Gastrocnemius medialis (tissue), 4 donors: Measurements from ENCODE around the gene IFIT1.

Experiments used
- POLR2A ChIP-seq, 2 donors: fragments of 450-650 bp; IDR thresholded peaks; one replicate each; pipeline ENCODE4 v1.6.1; 2017; ENCODE audit warnings: antibody characterized with exemption in 2 of 2, mild to moderate bottlenecking in 2 of 2, moderate library complexity in 2 of 2
- TF ChIP-seq, protein P1 (sequence below), 5 experiments: fragments of 450-650 bp in 3 of 5; fragments of 200-600 bp in 2 of 5; sonication (generic) in 2 of 5; IDR thresholded peaks in 4 of 5; conservative IDR thresholded peaks in 1 of 5; 1 replicate in 4 of 5; 2 replicates in 1 of 5; pipeline ENCODE4 v1.5.1; 2016 to 2019; ENCODE audit warnings: antibody characterized with exemption in 5 of 5, mild to moderate bottlenecking in 3 of 5, moderate library complexity in 3 of 5

DNA sequence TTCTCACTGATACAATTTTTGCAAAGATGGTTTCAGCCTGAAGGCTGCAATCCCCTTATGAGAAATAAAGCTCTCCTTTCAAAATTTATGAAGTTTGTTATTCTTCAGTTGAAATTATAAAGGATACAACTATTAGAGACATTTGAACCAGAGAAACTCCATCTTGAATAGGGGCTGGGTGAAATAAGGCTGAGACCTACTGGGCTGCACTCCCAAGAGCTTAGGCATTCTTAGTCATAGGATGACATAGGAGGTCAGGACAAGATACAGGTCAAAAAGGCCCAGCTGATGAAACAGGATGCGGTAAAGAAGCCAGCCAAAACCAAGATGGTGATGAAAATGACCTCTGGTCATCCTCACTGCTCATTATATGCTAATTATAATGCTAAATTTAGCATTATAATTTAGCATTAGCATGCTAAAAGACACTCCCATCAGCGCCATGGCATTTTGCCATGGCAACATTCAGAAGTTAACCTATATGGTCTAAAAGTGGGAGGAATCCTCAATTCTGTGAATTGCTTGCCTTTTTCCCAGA is 37.0 kb upstream of the IFIT1 start:
- TF ChIP-seq, protein P1, sequence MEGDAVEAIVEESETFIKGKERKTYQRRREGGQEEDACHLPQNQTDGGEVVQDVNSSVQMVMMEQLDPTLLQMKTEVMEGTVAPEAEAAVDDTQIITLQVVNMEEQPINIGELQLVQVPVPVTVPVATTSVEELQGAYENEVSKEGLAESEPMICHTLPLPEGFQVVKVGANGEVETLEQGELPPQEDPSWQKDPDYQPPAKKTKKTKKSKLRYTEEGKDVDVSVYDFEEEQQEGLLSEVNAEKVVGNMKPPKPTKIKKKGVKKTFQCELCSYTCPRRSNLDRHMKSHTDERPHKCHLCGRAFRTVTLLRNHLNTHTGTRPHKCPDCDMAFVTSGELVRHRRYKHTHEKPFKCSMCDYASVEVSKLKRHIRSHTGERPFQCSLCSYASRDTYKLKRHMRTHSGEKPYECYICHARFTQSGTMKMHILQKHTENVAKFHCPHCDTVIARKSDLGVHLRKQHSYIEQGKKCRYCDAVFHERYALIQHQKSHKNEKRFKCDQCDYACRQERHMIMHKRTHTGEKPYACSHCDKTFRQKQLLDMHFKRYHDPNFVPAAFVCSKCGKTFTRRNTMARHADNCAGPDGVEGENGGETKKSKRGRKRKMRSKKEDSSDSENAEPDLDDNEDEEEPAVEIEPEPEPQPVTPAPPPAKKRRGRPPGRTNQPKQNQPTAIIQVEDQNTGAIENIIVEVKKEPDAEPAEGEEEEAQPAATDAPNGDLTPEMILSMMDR (IDR thresholded peaks at IDR 0.05 in 4 of 5, conservative IDR thresholded peaks at IDR 0.05 in 1 of 5) = no peak
- no peak for TF ChIP-seq POLR2A (IDR thresholded peaks at IDR 0.05)
